Ureter (tissue), 1 donor: ENCODE data around the gene COL24A1. TPM values are rescaled to one million over a fixed set of nuclear protein-coding genes. Genes with fewer than 3 reads are reported as not detected.

ENCODE experiments used
- DNase-seq: peaks from one replicate; pipeline ENCODE4 v3.0.0-alpha.2; 2020; ENCODE audit warnings: low spot score
- total RNA-seq: library from RNA; stranded (reverse); gene quantifications from one replicate; pipeline ENCODE4 v1.2.4, GENCODE V29; 2023
- donor health status: DM: yes; HTN: yes; CAD: no.

COL24A1 gene
- total RNA-seq, 1 donor from 2014 or later, result 5.8 TPM

DNA sequence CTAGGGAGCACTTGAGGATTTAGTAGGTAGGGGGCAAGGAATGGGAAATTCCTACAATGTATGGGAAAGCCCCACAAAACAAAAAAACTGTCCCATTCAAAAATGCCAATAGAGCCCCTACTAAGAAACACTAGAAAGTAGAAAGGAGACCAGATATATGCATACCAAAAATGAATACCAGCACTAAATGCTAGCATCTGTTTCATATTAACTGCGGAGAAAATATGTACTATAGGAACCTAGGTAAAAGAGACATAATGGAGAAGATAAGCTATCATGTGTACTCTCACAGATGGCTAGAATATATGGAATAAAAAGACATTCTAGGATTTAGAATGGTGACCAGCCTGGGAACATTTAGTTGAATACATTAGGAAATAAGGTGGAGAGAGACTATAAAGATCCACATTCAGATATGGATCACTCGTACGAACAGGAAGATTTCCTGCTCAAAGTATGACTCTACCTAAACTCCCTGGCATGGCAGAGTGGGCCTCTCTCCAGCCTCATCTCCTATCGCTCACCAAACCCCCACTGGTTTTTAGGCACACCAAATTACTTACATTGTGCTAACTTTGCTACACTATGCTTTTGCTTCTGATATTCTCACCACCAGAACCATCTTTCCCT is 466.7 kb downstream of the COL24A1 start:
- DNase-seq, result no peak

DNA sequence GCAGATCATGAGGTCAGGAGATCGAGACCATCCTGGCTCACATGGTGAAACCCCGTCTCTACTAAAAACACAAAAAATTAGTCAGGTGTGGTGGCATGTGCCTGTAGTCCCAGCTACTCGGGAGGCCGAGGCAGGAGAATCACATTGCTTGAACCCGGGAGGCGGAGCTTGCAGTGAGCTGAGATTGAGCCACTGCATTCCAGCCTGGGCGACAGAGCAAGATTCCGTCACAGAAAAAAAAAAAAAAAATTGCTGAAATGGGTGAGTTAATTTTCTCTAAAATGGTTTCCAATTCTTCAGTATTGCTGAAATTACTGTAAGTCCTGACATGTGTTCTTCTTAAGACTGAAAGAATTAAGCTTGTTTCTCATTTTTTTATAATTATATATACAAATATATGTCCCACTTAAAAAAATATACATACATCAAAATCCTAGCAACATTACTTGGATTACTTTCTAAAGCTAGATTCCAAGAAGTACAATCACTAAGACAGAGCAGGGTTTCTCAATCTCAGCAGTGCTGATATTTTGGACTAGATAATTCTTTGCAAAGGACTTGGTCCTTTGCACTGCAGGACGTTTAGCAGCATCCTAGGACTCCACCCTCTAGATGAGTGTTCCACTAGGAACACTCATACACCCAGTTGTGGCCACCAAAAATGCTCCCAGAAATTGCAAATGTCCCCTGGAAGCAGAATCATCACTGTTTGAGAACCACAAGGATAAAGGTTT is 473.1 kb downstream of the COL24A1 start:
- no peak for DNase-seq

DNA sequence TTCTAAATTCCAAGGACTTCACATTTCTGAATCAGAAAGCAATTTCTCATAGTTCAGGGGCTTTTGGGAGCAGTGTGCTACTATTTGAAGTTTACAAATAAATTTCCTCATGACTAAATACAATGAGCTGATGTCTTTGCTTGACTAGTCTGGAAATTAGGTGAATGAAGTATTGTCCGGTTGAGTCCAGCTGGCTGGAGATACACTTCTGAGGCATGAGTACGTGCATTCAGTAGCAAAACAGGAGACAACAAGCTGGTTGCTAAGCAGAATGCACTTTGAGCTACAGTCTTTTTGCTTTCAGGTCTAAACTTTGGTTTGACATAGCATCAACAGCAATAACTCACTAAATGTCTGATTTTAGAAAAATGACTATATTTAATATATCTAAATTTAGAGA is 475.5 kb downstream of the COL24A1 start:
- DNase-seq, result no peak

Other genes starting within 250 kb of the COL24A1 start
- 60.4 TPM for gene ODF2L, start 239.6 kb upstream of the COL24A1 start, total RNA-seq